Measurements from ENCODE around the gene ADNP. TPM values are rescaled to one million over a fixed set of nuclear protein-coding genes. Genes with fewer than 3 reads are reported as not detected.

The ADNP gene
- polyA plus RNA-seq, 3 donors = 1.4 to 16.6 (median 3.3) TPM

- Histone ChIP-seq H3K36me3 (replicated peaks in 1 of 2; ENCODE audit: control insufficient read depth in 1 of 2, insufficient read depth in 2 of 2, low read length in 2 of 2) (peaks cover 36 to 53% of the 10 kb centered on the region in 2 donors), H3K4me2 (replicated peaks; ENCODE audit: extremely low read depth, low read length, poor library complexity, severe bottlenecking) (no peak overlapping the region), H3K9ac (ENCODE audit: insufficient read depth, low read length, poor library complexity, severe bottlenecking) (no peak overlapping the region), H3K79me2 (ENCODE audit: insufficient read depth, low read length) (no peaks in the 10 kb centered on the region), H3K4me1 (ENCODE audit: control insufficient read depth in 1 of 2, insufficient read depth in 2 of 2, low read length in 2 of 2) (no peaks in the 10 kb centered on the region), H4K20me1 (ENCODE audit: insufficient read depth, low read length) (peaks cover 41% of the 10 kb centered on the region), H3K27ac (ENCODE audit: low read depth in 1 of 2, low read length in 2 of 2) (no peak overlapping the region), H3K4me3 (replicated peaks in 1 of 3; ENCODE audit: low read depth in 2 of 3, low read length in 3 of 3) (no peak overlapping the region), H3K9me3 (replicated peaks in 1 of 2; ENCODE audit: control insufficient read depth in 1 of 2, insufficient read depth in 1 of 2, low read length in 2 of 2) (no peaks in the 10 kb centered on the region), H2AFZ (ENCODE audit: insufficient read depth, low read depth, low read length, poor library complexity, severe bottlenecking) (no peak overlapping the region), H3K27me3 (ENCODE audit: control insufficient read depth in 2 of 2, insufficient read depth in 2 of 2, low read length in 2 of 2) (no peaks in the 10 kb centered on the region)
- no peaks in the 10 kb centered on the region for H3K27me3 Mint-ChIP-seq (ENCODE audit: low read depth in 3 of 3)
- no peak for TF ChIP-seq CTCF (IDR thresholded peaks at IDR 0.05)
- H3K4me3 Mint-ChIP-seq = no peak overlapping the region
- DNase-seq = no peak
- no peaks in the 10 kb centered on the region for H3K4me1 Mint-ChIP-seq
- intact Hi-C loops (cut with micrococcal nuclease) = no loop called here
- H3K27ac Mint-ChIP-seq = no peak overlapping the region
- peaks cover 40 to 44% of the 10 kb centered on the region in 2 donors for H3K36me3 Mint-ChIP-seq
- WGBS (ENCODE audit: insufficient coverage) = 100% methylated on average over 2 of the region's 3 CpGs
- peaks cover 0 to 7% (median 0%) of the 10 kb centered on the region in 7 donors for H3K9me3 Mint-ChIP-seq
Measured at GRCh38 chr20:50887576-50887975, 43.7 kb downstream of the ADNP start.

GRCh38 chr20:50886184-50886790 is 45.0 kb downstream of the ADNP start:
- peaks cover 0 to 4% (median 0%) of the 10 kb centered on the region in 3 donors for H3K27me3 Mint-ChIP-seq (ENCODE audit: low read depth in 3 of 3)
- no peak for TF ChIP-seq CTCF (IDR thresholded peaks at IDR 0.05)
- Histone ChIP-seq H3K27me3 (ENCODE audit: control insufficient read depth in 2 of 2, insufficient read depth in 2 of 2, low read length in 2 of 2) (no peaks in the 10 kb centered on the region), H3K27ac (ENCODE audit: low read depth in 1 of 2, low read length in 2 of 2) (no peak overlapping the region), H3K36me3 (replicated peaks in 1 of 2; ENCODE audit: control insufficient read depth in 1 of 2, insufficient read depth in 2 of 2, low read length in 2 of 2) (peaks cover 23 to 40% of the 10 kb centered on the region in 2 donors), H3K4me3 (replicated peaks in 1 of 3; ENCODE audit: low read depth in 2 of 3, low read length in 3 of 3) (no peak overlapping the region), H2AFZ (ENCODE audit: insufficient read depth, low read depth, low read length, poor library complexity, severe bottlenecking) (no peak overlapping the region), H3K79me2 (ENCODE audit: insufficient read depth, low read length) (no peaks in the 10 kb centered on the region), H3K4me2 (replicated peaks; ENCODE audit: extremely low read depth, low read length, poor library complexity, severe bottlenecking) (no peak overlapping the region), H3K4me1 (ENCODE audit: control insufficient read depth in 1 of 2, insufficient read depth in 2 of 2, low read length in 2 of 2) (no peaks in the 10 kb centered on the region), H3K9ac (ENCODE audit: insufficient read depth, low read length, poor library complexity, severe bottlenecking) (no peak overlapping the region), H4K20me1 (ENCODE audit: insufficient read depth, low read length) (peaks cover 31% of the 10 kb centered on the region), H3K9me3 (replicated peaks in 1 of 2; ENCODE audit: control insufficient read depth in 1 of 2, insufficient read depth in 1 of 2, low read length in 2 of 2) (no peaks in the 10 kb centered on the region)
- intact Hi-C loops (cut with micrococcal nuclease) = no loop called here
- H3K4me3 Mint-ChIP-seq = no peak overlapping the region
- no peaks in the 10 kb centered on the region for H3K4me1 Mint-ChIP-seq
- 96% methylated on average over 3 of the region's 12 CpGs for WGBS (ENCODE audit: insufficient coverage)
- H3K9me3 Mint-ChIP-seq = peaks cover 0 to 7% (median 0%) of the 10 kb centered on the region in 7 donors
- DNase-seq = no peak
- H3K36me3 Mint-ChIP-seq = peaks cover 27 to 31% of the 10 kb centered on the region in 2 donors
- H3K27ac Mint-ChIP-seq = no peak overlapping the region
